Pancreas (tissue), 10 donors: ENCODE data around the gene SCMH1. TPM values are rescaled to one million over a fixed set of nuclear protein-coding genes. Genes with fewer than 3 reads are reported as not detected.
A peak's percentile ranks its signal among the peaks of the same experiment; 100 is the strongest.

Experiments
- ATAC-seq, 4 donors: fragments of 200-7000 bp; cut with Tn5 transposase; one replicate each; pipeline versions ENCODE4 v1.8.0 to v1.9.1; 2020; ENCODE audit warnings: mild to moderate bottlenecking in 4 of 4, moderate library complexity in 4 of 4
- DNase-seq, 6 donors: peaks; one replicate each; pipeline ENCODE4 v3.0.0-alpha.2; 2020
- FAIRE-seq: peaks from 2 replicates; lab custom pipeline; 2012; peaks lifted over from hg19 to GRCh38; lab: Jason Lieb, UNC
- H3K27ac ChIP-seq, 4 donors: fragments of 200-600 bp; sonication (generic); 1 replicate in 3 of 4; 2 replicates in 1 of 4; pipeline versions ENCODE4 v1.5.0 to v1.8.0; 2020
- H3K27me3 ChIP-seq, 4 donors: fragments of 200-600 bp; one replicate each; pipeline ENCODE4 v1.8.0; 2021
- H3K36me3 ChIP-seq, 3 donors: fragments of 200-600 bp; sonication (generic) in 1 of 3; one replicate each; pipeline versions ENCODE4 v1.5.0 to v1.8.0; 2020 to 2021
- H3K4me1 ChIP-seq, 3 donors: fragments of 200-600 bp; one replicate each; pipeline ENCODE4 v1.8.0; 2021
- H3K4me3 ChIP-seq, 4 donors: fragments of 200-600 bp; sonication (generic) in 2 of 4; one replicate each; pipeline versions ENCODE4 v1.5.0 to v1.8.0; 2020 to 2021
- H3K9me3 ChIP-seq, 4 donors: fragments of 200-600 bp; one replicate each; pipeline ENCODE4 v1.8.0; 2021
- CTCF ChIP-seq, 4 donors: fragments of 200-600 bp; sonication (generic) in 3 of 4; IDR thresholded peaks; one replicate each; pipeline versions ENCODE4 v1.5.0 to v1.8.0; 2021; ENCODE audit warnings: antibody characterized with exemption in 4 of 4
- WGBS, 2 donors: extraction: QIAGEN DNeasy Blood & Tissue Kit; methylation state at CpG; one replicate each; pipeline ENCODE4 v1.1.7; 2013; 5-methylcytosine and 5-hydroxymethylcytosine counted together
- intact Hi-C, 3 donors: fragments of 100-400 bp; cut with DNase I; formaldehyde crosslinking; loops; one replicate each; pipeline versions ENCODE4 v1.11.1 to v1.14.2; 2022
- polyA plus RNA-seq, 2 donors: library from polyadenylated mRNA; stranded (reverse); fragments of 200-250 nt; gene quantifications; one replicate each; pipeline ENCODE4 v1.2.3, GENCODE V29; 2013
- total RNA-seq, 6 donors: library from RNA; stranded (reverse); fragmentation: NEBNext Ultra II Directional in 4 of 6; extraction: Animal tissue kit (Norgen Biotek cat#: 25700) in 4 of 6; gene quantifications; one replicate each; pipeline versions ENCODE4 v1.2.1 to v1.2.4, GENCODE V29; 2021 to 2023
- donor health status: healthy with polysubstance abuse.
- donor health status: DM: no; HTN: no; CAD: no; lungs with moderate emphysema.
- donor health status: DM: no; HTN: no; CAD: no.
- donor health status: control.
- donor health status: control.
- donor health status: Bipolar disorder and iron deficiency.
- donor health status: DM: yes; HTN: yes; CAD: no.
- donor health status: DM: no; HTN: no; CAD: no.
- donor health status: DM: no; HTN: no; CAD: no.
- donor health status: DM: yes; HTN: yes; CAD: no.

Gene SCMH1
- total and polyA plus RNA-seq, 8 donors = 24.5 to 41.9 (median 29.9) TPM

GRCh38 chr1:41153750-41154274 is 88.3 kb downstream of the SCMH1 start:
- intact Hi-C loops = no loop called here
- no peak for FAIRE-seq
- peaks cover 0 to 14% (median 4%) of the 10 kb centered on the region in 3 donors for H3K4me1 ChIP-seq
- H3K9me3 ChIP-seq = no peaks in the 10 kb centered on the region
- no peaks in the 10 kb centered on the region for H3K27me3 ChIP-seq
- no peak overlapping the region for H3K4me3 ChIP-seq
- no peak for ATAC-seq
- peak overlapping the region in 1 of 4 donors; percentile 6 for H3K27ac ChIP-seq
- peaks cover 0 to 6% (median 0%) of the 10 kb centered on the region in 3 donors for H3K36me3 ChIP-seq
- no peak for DNase-seq
- no peak for TF ChIP-seq CTCF (IDR thresholded peaks at IDR 0.05)

- ATAC-seq = peak; percentile 68 to 89 (median 73)
- peak overlapping the region in 3 of 4 donors; percentile 1 to 73 (median 65) for H3K27ac ChIP-seq
- FAIRE-seq = peak; percentile 96
Measured at GRCh38 chr1:41152622-41153044, 89.5 kb downstream of the SCMH1 start.

GRCh38 chr1:41151846-41152245 is 90.3 kb downstream of the SCMH1 start:
- intact Hi-C loops = no loop called here
- H3K9me3 ChIP-seq = no peaks in the 10 kb centered on the region
- ATAC-seq (peak in 1 of 4 donors; percentile 8), FAIRE-seq (no peak), DNase-seq (no peak)
- no peak for TF ChIP-seq CTCF (IDR thresholded peaks at IDR 0.05)
- H3K27me3 ChIP-seq = no peaks in the 10 kb centered on the region
- WGBS, 2 donors = 84 to 91% methylated on average over 4 of the region's 4 CpGs
- no peak overlapping the region for H3K4me3 ChIP-seq
- H3K4me1 ChIP-seq = peaks cover 0 to 14% (median 4%) of the 10 kb centered on the region in 3 donors
- H3K36me3 ChIP-seq = peaks cover 0 to 6% (median 0%) of the 10 kb centered on the region in 3 donors
- peak overlapping the region in 3 of 4 donors; percentile 1 to 73 (median 65) for H3K27ac ChIP-seq

More at GRCh38 chr1:41152622-41153044, 89.5 kb downstream of the SCMH1 start:
- H3K27me3 ChIP-seq = no peaks in the 10 kb centered on the region
- 51 to 62% methylated on average over 1 of the region's 1 CpG for WGBS, 2 donors
- H3K4me1 ChIP-seq = peaks cover 0 to 14% (median 4%) of the 10 kb centered on the region in 3 donors
- H3K9me3 ChIP-seq = no peaks in the 10 kb centered on the region
- TF ChIP-seq CTCF (IDR thresholded peaks at IDR 0.05) = no peak
- no peak overlapping the region for H3K4me3 ChIP-seq
- intact Hi-C loops = no loop called here
- H3K36me3 ChIP-seq = peaks cover 0 to 6% (median 0%) of the 10 kb centered on the region in 3 donors
- DNase-seq = peak in 1 of 6 donors; percentile 26

GRCh38 chr1:41149570-41149969 is 92.5 kb downstream of the SCMH1 start:
- no peak for DNase-seq
- Histone ChIP-seq H3K27me3 (no peaks in the 10 kb centered on the region), H3K9me3 (no peaks in the 10 kb centered on the region), H3K27ac (no peak overlapping the region), H3K36me3 (peaks cover 0 to 6% (median 0%) of the 10 kb centered on the region in 3 donors), H3K4me1 (peaks cover 0 to 14% (median 4%) of the 10 kb centered on the region in 3 donors), H3K4me3 (no peak overlapping the region)
- TF ChIP-seq CTCF (IDR thresholded peaks at IDR 0.05) = no peak
- 55 to 57% methylated on average over 2 of the region's 2 CpGs for WGBS, 2 donors
- FAIRE-seq = no peak
- intact Hi-C loops = no loop called here
- ATAC-seq = peak in 2 of 4 donors; percentile 36 to 44

GRCh38 chr1:41144285-41144684 is 97.8 kb downstream of the SCMH1 start:
- 97 to 98% methylated on average over 1 of the region's 1 CpG for WGBS, 2 donors
- no peak for TF ChIP-seq CTCF (IDR thresholded peaks at IDR 0.05)
- no peak for FAIRE-seq

More at GRCh38 chr1:41144285-41144684, 97.8 kb downstream of the SCMH1 start:
- Histone ChIP-seq H3K27me3 (no peaks in the 10 kb centered on the region), H3K27ac (no peak overlapping the region), H3K4me1 (no peaks in the 10 kb centered on the region), H3K9me3 (peaks cover 0 to 3% (median 0%) of the 10 kb centered on the region in 4 donors), H3K4me3 (no peak overlapping the region), H3K36me3 (peaks cover 0 to 28% (median 0%) of the 10 kb centered on the region in 3 donors)
- intact Hi-C loops = no loop called here
- ATAC-seq (no peak), DNase-seq (no peak)
